GM19193 (cell line): ENCODE data around the gene MCCD1.

ENCODE experiments used
- POLR2A ChIP-seq: IDR thresholded peaks from 4 replicates; pipeline ENCODE4 v1.6.1; 2011; ENCODE audit not compliant: insufficient read depth, insufficient read length; ENCODE audit errors: extremely low read depth

Gene MCCD1

DNA sequence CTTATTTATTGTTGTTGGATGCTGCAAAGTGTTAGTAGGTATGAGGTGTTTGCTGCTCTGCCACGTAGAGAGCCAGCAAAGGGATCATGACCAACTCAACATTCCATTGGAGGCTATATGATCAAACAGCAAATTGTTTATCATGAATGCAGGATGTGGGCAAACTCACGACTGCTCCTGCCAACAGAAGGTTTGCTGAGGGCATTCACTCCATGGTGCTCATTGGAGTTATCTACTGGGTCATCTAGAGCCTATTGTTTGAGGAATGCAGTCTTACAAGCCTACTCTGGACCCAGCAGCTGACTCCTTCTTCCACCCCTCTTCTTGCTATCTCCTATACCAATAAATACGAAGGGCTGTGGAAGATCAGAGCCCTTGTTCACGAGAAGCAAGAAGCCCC, 18.8 kb upstream of the MCCD1 start:
- TF ChIP-seq POLR2A: no peak

DNA sequence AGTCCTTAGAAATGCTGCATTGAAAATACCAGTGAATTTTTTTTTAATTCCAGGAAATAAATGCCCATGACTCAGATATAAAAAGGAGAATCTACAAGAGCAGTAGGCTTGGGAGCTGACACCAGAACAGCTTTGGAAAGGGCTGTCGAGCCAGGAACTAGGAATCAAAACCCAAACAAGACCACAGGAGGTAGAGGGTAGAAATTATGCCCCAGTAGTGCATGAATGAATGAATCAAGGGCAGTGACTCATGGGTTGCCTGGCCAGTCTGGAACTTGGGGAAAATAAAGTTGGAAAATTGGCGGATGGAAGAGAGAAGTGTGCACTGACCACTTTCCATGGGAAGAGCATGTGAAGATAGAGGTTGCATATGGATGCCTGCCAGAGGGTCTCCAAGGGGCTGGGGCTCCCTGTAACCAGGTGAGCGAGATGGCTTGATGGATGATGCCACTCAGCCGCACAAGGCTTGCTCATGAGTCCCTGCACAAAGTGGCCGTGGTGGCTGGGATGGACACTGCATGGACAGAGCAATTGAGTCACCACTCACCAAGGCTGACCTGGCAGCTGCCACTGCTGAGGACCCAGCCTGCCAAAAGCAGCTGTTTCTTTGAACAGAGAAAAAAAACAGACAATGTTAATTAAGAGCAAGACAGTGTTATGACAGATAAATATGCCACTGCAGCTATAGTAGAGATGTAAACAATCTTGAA, 15.2 kb upstream of the MCCD1 start:
- TF ChIP-seq POLR2A: no peak

DNA sequence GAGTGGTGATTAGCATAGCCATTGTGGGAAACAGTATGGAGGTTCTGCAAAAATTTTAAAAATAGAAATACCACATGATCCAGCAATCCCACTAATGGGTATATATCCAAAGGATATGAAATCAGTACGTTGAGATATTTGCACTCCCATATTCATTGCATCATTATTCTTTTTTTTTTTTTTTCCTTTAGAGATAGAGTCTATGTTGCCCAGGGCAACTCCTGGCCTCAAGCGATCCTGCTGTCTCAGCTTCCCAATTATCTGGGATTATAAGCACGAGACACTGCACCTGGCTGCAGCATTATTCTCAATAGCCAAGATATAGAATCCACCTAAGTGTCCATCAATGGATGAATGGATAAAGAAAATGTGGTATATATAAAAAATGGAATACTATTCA, 6.9 kb upstream of the MCCD1 start:
- TF ChIP-seq POLR2A: no peak

DNA sequence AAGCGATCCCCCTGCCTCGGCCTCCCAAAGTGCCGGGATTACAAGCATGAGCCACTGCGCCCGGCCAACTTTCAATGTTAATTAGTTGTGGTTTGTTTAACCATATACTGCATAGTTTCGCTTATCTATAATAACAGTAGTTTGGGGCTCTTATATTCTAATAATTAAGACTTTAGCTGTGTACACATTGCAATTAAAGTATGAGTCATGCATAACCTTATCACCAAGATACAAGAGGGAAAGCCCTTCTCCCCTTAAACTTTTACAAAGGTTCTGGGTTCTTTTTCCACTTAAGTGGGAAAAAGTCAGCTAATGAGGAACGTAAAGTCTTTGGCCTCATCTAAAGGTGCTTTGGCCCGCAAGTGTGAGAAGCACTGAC, 3.2 kb upstream of the MCCD1 start:
- TF ChIP-seq POLR2A: no peak

DNA sequence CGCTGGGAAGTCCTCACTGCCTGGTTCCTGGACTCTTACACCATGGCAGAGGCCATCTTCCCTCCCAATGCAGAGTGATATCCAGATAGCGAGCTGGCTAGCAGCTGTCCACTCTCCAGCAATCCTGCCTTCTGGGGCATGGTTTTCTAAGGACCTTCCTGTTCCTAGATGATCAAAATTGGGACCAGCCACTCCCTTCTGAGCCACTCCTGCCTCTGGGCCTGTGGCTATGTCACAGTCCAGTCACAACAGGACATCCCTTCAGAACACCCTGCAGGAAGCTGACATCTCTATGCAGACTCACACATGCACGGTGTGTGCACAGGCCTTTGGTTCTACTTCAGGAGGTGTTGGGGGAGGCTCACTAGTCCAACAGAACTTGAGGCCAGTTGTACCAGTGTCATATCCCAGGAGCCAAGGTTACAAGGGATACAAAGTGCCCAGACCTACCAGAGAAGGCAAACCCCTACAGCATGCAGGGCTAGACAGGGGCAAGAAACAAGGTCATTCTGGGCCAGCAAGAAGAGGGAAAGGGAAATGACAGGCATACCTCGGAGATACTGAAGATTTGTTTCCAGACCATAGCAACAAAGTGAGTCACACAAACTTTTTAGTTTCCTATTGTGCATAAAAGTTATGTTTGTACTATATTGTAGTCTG, 2.7 kb upstream of the MCCD1 start:
- TF ChIP-seq POLR2A: no peak

DNA sequence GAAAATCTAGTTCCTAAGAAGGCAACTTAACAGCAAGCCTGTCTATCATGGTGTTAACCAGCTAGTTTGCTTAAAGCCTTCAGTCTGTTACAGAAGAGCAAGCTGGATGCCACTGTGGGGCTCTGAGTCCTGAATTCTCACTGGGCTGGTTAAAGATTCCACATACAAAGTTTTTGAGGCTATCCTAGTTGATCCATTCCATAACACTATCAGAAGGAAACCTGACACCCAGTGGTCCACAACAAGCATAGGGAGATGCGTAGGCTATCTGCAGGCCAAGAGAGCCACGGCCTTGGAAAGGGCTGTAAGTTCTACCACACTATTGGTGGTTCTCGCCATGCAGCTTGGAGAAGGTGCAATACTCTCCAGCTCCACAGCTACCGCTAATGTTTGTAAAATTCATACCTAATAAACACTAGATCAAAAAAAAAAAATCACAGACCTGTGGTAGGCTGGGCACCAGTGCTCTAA, 420 bp upstream of the MCCD1 start:
- no peak for TF ChIP-seq POLR2A

DNA sequence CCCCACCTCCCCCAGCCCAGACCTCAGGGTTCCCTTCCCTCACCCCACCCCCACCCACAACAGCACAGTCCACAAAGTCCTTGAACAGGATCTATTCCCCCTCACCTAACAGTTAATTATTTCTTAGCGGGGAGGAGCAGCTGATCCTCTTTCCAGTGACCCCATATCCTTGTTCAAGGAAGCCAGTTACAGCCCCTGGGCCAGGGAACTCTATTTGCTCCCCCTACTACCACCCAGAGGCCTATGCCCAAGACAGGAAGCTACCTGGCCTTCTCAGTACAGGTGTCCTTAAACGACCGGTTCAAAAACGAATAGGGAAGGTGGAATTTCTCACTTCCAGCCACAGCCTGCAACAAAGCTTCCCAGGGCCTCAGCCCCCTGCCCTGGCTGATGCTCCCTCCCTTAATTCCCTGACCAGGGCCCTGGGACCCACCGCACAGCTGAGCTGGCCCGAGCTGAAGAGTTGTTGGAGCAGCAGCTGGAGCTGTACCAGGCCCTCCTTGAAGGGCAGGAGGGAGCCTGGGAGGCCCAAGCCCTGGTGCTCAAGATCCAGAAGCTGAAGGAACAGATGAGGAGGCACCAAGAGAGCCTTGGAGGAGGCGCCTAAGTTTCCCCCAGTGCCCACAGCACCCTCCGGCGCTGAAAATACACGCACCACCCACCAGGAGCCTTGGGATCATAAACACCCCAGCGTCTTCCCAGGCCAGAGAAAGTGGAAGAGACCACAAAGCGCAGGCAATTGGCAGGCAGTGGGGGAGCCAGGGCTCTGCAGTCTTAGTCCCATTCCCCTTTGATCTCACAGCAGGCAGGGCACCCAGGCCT, 778 bp downstream of the MCCD1 start:
- peak; percentile 10 for TF ChIP-seq POLR2A

DNA sequence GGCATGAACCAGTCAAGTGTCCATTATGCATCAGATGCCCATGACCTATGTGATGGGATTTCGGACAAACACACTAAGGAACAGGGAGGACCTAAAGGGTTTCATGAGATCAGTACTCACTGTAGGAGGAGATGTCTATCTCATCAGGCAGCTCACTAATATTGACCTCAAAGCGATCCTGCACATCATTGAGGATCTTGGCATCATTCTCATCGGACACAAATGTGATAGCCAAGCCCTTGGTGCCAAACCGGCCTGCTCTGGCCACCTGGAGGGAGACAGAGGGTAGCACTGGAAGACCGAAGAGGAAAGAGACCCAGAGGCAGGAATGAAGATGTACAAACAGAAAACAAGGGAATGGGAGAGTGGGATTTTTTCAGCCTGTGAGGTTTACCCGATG, 1.9 kb downstream of the MCCD1 start:
- TF ChIP-seq POLR2A: peak; percentile 37

DNA sequence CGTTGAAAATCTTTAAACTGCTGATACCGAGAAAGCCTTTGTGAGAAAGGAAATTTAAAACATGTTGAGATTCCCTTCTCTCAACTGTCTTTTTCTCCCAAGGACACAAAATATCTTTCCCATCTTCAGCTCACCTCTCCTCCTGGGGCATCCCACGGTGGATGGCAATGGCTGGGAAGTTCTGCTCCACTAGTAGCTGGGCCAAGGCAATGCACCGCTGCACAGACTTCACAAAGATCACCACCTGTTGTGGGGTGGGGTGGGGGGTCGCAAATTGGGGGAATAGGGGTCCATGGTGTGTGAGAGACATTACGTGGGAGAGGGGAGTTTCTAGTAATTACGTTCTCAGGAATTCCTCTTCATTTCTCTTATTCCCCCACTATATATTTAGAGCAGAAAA, 2.4 kb downstream of the MCCD1 start:
- TF ChIP-seq POLR2A: no peak

DNA sequence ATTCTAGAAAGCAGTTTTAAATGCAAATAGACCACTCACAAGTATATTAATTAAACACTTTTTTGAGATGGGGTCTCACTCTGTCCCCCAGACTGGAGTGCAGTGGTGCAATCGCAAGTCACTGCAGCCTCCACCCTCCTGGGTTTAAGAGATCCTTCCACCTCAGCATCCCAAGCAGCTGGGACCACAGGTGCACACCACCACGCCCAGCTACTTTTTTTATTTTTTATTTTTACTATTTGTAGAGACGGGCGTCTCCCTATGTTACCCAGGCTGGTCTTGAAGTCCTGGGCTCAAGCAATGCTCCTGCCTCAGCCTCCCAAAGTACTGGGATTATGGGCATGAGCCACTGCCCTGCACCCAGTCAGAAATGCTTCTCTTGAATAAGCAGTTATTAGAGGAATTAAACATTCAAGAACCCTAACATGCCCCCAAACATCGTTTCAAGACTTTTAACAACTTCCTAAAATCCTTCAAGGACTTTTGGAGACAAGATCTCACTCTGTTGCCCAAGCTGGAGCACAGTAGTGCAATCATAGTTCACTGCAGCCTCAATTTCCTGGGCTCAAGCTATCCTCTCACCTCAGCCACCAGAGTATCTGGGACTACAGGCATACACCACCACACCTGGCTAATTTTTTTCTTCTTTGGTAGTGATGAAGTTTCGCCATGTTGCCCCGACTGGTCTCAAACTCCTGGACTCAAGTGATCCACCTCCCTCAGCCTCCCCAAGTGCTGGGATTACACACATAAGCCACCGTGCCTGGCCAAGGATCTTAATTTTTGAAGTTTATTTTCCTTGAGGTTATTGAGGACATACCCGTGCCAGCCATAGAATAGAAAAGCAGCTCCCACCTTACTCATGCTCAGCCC, 3.2 kb downstream of the MCCD1 start:
- TF ChIP-seq POLR2A: peak; percentile 26

DNA sequence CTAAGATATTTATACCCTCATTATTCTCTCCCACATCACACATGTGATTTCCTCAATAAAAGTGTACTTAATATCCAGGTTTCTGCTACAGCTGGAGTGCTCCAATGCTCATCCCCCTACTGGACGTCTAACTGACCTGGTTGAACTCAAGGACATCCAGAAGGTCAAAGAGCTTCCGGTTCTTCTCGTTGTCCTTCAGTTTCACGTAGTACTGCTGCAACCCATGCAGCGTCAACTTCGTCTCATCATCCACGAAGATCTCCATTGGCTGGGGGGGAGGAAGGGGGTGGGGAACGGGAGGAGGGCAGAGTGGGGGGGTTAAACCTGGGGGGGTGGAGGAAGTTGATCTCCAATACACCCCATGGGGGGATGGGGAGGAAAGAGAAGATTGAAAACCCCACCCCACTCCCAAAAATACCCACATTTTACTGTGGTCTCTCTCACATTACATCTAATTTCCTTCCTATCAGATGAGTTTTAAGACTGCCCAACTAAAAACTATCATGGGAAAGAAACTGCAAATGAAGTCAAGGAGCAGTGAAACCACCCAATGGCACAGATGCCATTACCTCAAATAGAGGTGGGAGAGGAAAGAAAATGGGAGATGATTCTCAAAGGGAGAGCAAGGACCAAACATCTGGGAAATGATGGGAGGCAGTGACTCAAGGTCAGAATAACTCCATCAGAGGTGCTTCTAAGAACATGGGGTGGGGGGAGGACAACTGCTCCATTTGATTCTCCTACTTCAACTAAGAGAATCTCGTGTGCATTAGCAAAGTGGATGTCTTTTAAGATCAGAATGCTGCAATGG, 4.1 kb downstream of the MCCD1 start:
- TF ChIP-seq POLR2A: no peak

DNA sequence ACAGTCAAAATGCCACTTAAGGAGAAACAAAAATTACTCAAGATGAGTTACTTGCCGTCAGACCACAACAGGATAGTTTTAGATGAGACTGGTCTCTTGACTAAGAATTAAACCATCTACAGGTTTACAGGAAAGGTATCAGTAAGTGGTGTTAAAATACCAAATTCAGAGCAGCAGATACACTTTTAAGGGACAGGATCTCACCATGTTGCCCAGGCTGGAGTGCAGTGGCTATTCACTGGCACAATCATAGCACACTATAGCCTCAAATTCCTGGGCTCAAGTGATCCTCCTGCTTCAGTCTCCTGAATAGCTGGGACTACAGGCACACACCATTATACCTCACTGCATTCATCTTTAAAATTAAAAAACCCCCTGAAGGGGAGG, 4.7 kb downstream of the MCCD1 start:
- no peak for TF ChIP-seq POLR2A

DNA sequence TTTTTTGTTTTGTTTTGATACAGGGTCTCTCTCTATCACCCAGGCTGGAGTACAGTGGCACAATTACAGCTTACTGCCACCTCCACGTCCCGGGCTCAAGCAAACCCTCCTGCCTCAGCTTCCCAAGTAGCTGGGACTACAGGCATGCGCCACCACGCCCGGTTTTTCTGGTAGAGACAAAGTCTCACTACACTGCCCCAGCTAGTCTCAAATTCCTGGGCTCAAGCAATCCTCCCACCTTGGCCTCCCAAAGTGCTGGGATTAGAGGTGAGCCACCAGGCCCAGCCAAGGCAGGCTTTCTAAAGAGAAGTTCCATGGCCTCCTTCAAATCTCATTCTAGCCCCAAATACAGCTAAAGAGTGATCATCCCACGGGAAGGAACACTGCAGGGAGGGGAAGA, 5.2 kb downstream of the MCCD1 start:
- no peak for TF ChIP-seq POLR2A

DNA sequence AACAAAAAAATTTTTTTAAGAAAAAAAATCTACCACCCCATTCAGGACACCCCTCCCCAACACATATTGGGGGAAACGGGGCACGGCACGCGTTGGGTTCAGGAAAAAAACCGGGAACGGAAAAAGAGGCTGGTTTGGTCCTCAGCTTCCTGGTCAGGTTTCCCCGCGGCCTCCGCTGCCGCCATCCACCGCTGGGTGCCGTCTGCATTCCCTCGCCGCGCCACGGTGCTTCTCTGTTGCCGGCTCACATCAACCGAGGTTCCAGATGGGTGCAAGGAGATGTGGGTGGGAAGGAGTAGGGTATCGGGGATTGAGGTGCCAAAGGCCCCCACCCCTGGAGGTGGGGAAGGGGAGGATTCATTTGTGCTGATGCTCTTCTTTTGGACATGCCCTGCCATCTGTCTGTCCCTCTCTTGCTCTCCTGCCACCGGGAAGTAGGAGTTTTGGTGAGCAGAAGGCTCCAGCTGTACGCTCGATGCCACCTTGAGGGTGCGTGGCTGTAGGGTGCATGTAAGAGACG, 5.8 kb downstream of the MCCD1 start:
- peak; percentile 28 for TF ChIP-seq POLR2A

DNA sequence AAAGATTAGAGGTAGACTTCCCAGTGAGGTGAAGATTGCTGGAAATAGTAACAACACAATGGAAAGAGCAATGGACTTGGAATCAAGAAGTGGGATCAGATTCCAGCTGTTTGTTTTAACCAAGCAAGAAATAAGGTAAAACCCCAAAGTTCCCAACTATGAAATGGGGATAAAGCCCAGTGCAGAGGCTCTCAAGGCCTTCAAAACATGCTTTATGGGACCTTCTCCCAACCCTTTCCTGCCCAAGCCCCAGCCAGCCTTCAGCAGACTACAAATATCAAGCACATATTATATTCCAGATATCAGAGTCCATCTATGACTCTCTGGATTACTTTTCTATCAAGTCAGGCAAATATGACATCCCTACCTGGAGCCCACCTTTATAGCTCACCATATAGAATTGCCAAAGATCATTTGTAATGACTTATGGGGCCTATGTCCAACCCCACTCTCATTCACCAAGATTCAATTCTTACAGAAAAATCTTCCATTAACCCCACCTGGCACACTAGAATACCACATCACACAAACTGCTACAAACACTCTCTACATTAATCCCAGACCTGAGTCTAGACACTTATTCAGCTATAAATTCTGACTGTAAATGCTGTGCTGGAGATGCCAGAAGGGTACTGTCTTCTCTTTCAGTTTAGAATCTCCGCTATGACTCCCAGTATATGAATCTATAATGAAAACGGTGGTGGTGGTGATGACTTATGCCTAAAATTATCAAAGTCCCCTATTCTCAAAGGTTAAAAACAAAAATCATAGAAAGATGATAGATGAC, 7.0 kb downstream of the MCCD1 start:
- TF ChIP-seq POLR2A: no peak
